B cell (primary cell): ENCODE data around the gene TOX2.

Experiments
- EZH2 ChIP-seq: IDR thresholded peaks from 2 replicates; pipeline ENCODE4 v1.6.1; 2012; ENCODE audit warnings: borderline replicate concordance, low read depth, mild to moderate bottlenecking, moderate library complexity, low read length; ENCODE audit not compliant: insufficient read depth, poor library complexity, severe bottlenecking
- TF ChIP-seq, protein P1 (sequence below): fragments of 200-600 bp; IDR thresholded peaks from one replicate; pipeline ENCODE4 v1.8.0; 2022; ENCODE audit warnings: antibody characterized with exemption, mild to moderate bottlenecking

DNA sequence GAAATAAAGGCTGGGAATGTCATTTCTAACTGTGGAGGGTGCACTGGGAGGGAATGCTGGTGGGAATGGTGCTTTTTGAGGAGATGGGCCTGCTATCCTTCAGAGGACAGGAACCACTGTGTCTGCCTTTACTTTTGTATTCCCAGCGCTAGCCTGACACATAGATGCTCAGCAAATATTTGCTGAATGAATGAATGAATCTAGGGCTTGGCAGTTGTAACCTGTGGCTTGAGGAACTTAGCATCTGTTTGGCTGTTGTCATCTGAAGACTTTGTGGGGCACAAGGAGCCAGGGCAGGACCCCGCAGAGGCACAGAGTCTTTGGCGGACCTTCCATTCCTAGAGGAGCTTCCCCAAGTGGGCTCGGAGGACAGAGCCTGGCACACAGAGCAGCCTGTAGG is 6.1 kb downstream of the TOX2 start:
- TF ChIP-seq, protein P1, sequence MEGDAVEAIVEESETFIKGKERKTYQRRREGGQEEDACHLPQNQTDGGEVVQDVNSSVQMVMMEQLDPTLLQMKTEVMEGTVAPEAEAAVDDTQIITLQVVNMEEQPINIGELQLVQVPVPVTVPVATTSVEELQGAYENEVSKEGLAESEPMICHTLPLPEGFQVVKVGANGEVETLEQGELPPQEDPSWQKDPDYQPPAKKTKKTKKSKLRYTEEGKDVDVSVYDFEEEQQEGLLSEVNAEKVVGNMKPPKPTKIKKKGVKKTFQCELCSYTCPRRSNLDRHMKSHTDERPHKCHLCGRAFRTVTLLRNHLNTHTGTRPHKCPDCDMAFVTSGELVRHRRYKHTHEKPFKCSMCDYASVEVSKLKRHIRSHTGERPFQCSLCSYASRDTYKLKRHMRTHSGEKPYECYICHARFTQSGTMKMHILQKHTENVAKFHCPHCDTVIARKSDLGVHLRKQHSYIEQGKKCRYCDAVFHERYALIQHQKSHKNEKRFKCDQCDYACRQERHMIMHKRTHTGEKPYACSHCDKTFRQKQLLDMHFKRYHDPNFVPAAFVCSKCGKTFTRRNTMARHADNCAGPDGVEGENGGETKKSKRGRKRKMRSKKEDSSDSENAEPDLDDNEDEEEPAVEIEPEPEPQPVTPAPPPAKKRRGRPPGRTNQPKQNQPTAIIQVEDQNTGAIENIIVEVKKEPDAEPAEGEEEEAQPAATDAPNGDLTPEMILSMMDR: no peak
- no peak for TF ChIP-seq EZH2
